Uterus (tissue), 4 donors: ENCODE measurements around the gene SQOR. TPM values are rescaled to one million over a fixed set of nuclear protein-coding genes. Genes with fewer than 3 reads are reported as not detected.

Experiments used
- DNase-seq, 2 donors: peaks; one replicate each; pipeline ENCODE4 v3.0.0-alpha.2; 2019 to 2020
- H3K27ac ChIP-seq, 2 donors: fragments of 200-600 bp; sonication (generic); 1 replicate in 1 of 2; 2 replicates in 1 of 2; pipeline ENCODE4 v1.5.1; 2016 to 2018
- H3K27me3 ChIP-seq, 2 donors: fragments of 200-600 bp; sonication (generic); one replicate each; pipeline ENCODE4 v1.5.1; 2018 to 2019; ENCODE audit warnings: control low read depth in 1 of 2
- H3K36me3 ChIP-seq, 2 donors: fragments of 200-600 bp; sonication (generic); one replicate each; pipeline ENCODE4 v1.5.1; 2019; ENCODE audit warnings: control low read depth in 1 of 2
- H3K4me1 ChIP-seq, 2 donors: fragments of 200-600 bp; sonication (generic); one replicate each; pipeline ENCODE4 v1.5.1; 2018 to 2019; ENCODE audit warnings: control low read depth in 1 of 2
- H3K4me3 ChIP-seq, 2 donors: fragments of 200-600 bp; sonication (generic); 1 replicate in 1 of 2; 2 replicates in 1 of 2; pipeline ENCODE4 v1.5.1; 2018 to 2019; ENCODE audit warnings: mild to moderate bottlenecking in 1 of 2
- H3K9me3 ChIP-seq, 2 donors: fragments of 200-600 bp; sonication (generic); one replicate each; pipeline ENCODE4 v1.5.1; 2019; ENCODE audit warnings: control low read depth in 1 of 2
- CTCF ChIP-seq, 4 experiments: fragments of 200-600 bp in 2 of 4; fragments of 450-650 bp in 2 of 4; sonication (generic) in 2 of 4; IDR thresholded peaks; one replicate each; pipeline ENCODE4 v1.5.1; 2016 to 2019; ENCODE audit warnings: antibody characterized with exemption in 4 of 4, mild to moderate bottlenecking in 2 of 4, moderate library complexity in 1 of 4
- POLR2A ChIP-seq, 2 donors: fragments of 450-650 bp; IDR thresholded peaks; one replicate each; pipeline ENCODE4 v1.6.1; 2016; ENCODE audit warnings: antibody characterized with exemption in 2 of 2, mild to moderate bottlenecking in 1 of 2, moderate library complexity in 1 of 2
- intact Hi-C: fragments of 100-400 bp; cut with DNase I; formaldehyde crosslinking; loops from one replicate; pipeline ENCODE4 v1.15.1; 2023; ENCODE audit warnings: low total_unique reads
- total RNA-seq, 4 donors: library from RNA; depleted of rRNA in 3 of 4; stranded (reverse); fragments of >200 nt in 3 of 4; gene quantifications; one replicate each; pipeline versions ENCODE4 v1.1.0 to v1.2.4, GENCODE V29; 2014 to 2023
- donor health status: DM: yes; HTN: yes; CAD: no.

SQOR gene
- total RNA-seq, 4 donors from 2014 or later: 11.5 to 37.1 (median 19.3) TPM

- Histone ChIP-seq H3K27me3 (no peaks in the 10 kb centered on the region), H3K9me3 (no peaks in the 10 kb centered on the region), H3K4me3 (no peak overlapping the region), H3K36me3 (no peaks in the 10 kb centered on the region), H3K27ac (no peak overlapping the region), H3K4me1 (peaks cover 0 to 5% of the 10 kb centered on the region in 2 donors)
- intact Hi-C loops: no loop called here
- TF ChIP-seq POLR2A (IDR thresholded peaks at IDR 0.05): no peak
- no peak for TF ChIP-seq CTCF (IDR thresholded peaks at IDR 0.05)
- DNase-seq: no peak
These were observed 39.8 kb upstream of the SQOR start for GRCh38 chr15:45594835-45595530.

GRCh38 chr15:45603881-45604280 is 30.9 kb upstream of the SQOR start:
- TF ChIP-seq CTCF (IDR thresholded peaks at IDR 0.05) (no peak), POLR2A (IDR thresholded peaks at IDR 0.05) (no peak)
- Histone ChIP-seq H3K4me3 (no peak overlapping the region), H3K9me3 (no peaks in the 10 kb centered on the region), H3K27me3 (no peaks in the 10 kb centered on the region), H3K27ac (no peak overlapping the region), H3K36me3 (no peaks in the 10 kb centered on the region), H3K4me1 (no peaks in the 10 kb centered on the region)
- intact Hi-C loops: no loop called here
- DNase-seq: no peak

- Histone ChIP-seq H3K4me3 (no peak overlapping the region), H3K27me3 (no peaks in the 10 kb centered on the region), H3K9me3 (no peaks in the 10 kb centered on the region), H3K36me3 (no peaks in the 10 kb centered on the region), H3K4me1 (no peaks in the 10 kb centered on the region), H3K27ac (no peak overlapping the region)
- no peak for TF ChIP-seq CTCF (IDR thresholded peaks at IDR 0.05)
- TF ChIP-seq POLR2A (IDR thresholded peaks at IDR 0.05): no peak
- intact Hi-C loops: no loop called here
- no peak for DNase-seq
These were observed 30.5 kb upstream of the SQOR start for GRCh38 chr15:45604326-45604725.

GRCh38 chr15:45606413-45606812 is 28.4 kb upstream of the SQOR start:
- H3K9me3 ChIP-seq: no peaks in the 10 kb centered on the region
- no peak overlapping the region for H3K4me3 ChIP-seq
- intact Hi-C loops: no loop called here

More at GRCh38 chr15:45606413-45606812, 28.4 kb upstream of the SQOR start:
- no peaks in the 10 kb centered on the region for H3K36me3 ChIP-seq
- no peaks in the 10 kb centered on the region for H3K27me3 ChIP-seq
- no peak overlapping the region for H3K27ac ChIP-seq
- no peaks in the 10 kb centered on the region for H3K4me1 ChIP-seq
- TF ChIP-seq POLR2A (IDR thresholded peaks at IDR 0.05) (no peak), CTCF (IDR thresholded peaks at IDR 0.05) (no peak)
- DNase-seq: no peak
